Brain microvascular endothelial cell (primary cell): Measurements from ENCODE around the gene C1QA.

ENCODE experiments used
- DNase-seq: peaks from one replicate; pipeline ENCODE4 v3.0.0-alpha.2; 2020
- H3K27ac ChIP-seq: fragments of 250-450 bp; sonication (Bioruptor Pico); 2 replicates; pipeline ENCODE4 v1.5.1; 2020; ENCODE audit warnings: mild to moderate bottlenecking, moderate library complexity
- H3K27me3 ChIP-seq: fragments of 250-450 bp; sonication (Bioruptor Pico); replicated peaks from 2 replicates; pipeline ENCODE4 v1.5.1; 2020; ENCODE audit warnings: mild to moderate bottlenecking
- H3K36me3 ChIP-seq: fragments of 250-450 bp; sonication (Bioruptor Pico); replicated peaks from 2 replicates; pipeline ENCODE4 v1.5.1; 2020; ENCODE audit warnings: mild to moderate bottlenecking
- H3K4me3 ChIP-seq: 2 replicates; pipeline ENCODE4 v1.5.1; 2011; ENCODE audit warnings: low read depth, mild to moderate bottlenecking, control low read depth, low read length, moderate library complexity
- CTCF ChIP-seq: IDR thresholded peaks from 2 replicates; pipeline ENCODE4 v1.5.1; 2011; ENCODE audit warnings: low read depth, mild to moderate bottlenecking, moderate library complexity, low read length, control low read depth, inconsistent platforms; ENCODE audit errors: missing control alignments
- in situ Hi-C: cut with HindIII; loops from 2 replicates; pipeline ENCODE4 v1.10.0; 2017; ENCODE audit warnings: low sequenced_read_pairs, low pct_ligation_motif_present

The C1QA gene

GRCh38 chr1:22592919-22593790 lies 43.3 kb upstream of the C1QA start:
- in situ Hi-C loops = no loop called here
- peaks cover 20% of the 10 kb centered on the region for H3K27me3 ChIP-seq

GRCh38 chr1:22594396-22594795 lies 42.0 kb upstream of the C1QA start:
- no peak overlapping the region for H3K27ac ChIP-seq
- in situ Hi-C loops = no loop called here
- H3K36me3 ChIP-seq = no peaks in the 10 kb centered on the region
- TF ChIP-seq CTCF = no peak
- DNase-seq = no peak
- H3K4me3 ChIP-seq = no peak overlapping the region
- peaks cover 20% of the 10 kb centered on the region for H3K27me3 ChIP-seq

More at GRCh38 chr1:22592919-22593790, 43.3 kb upstream of the C1QA start:
- no peak overlapping the region for H3K4me3 ChIP-seq
- H3K36me3 ChIP-seq = no peaks in the 10 kb centered on the region
- no peak for TF ChIP-seq CTCF
- H3K27ac ChIP-seq = no peak overlapping the region
- no peak for DNase-seq

- no peaks in the 10 kb centered on the region for H3K36me3 ChIP-seq
- H3K4me3 ChIP-seq = no peak overlapping the region
- no peak for TF ChIP-seq CTCF
- DNase-seq = no peak
- peaks cover 20% of the 10 kb centered on the region for H3K27me3 ChIP-seq
- in situ Hi-C loops = no loop called here
- no peak overlapping the region for H3K27ac ChIP-seq
Measured at GRCh38 chr1:22595108-22595507, 41.3 kb upstream of the C1QA start.

GRCh38 chr1:22597301-22597965 lies 39.0 kb upstream of the C1QA start:
- no peak for TF ChIP-seq CTCF
- Histone ChIP-seq H3K36me3 (no peaks in the 10 kb centered on the region), H3K27me3 (peaks cover 13% of the 10 kb centered on the region), H3K4me3 (no peak overlapping the region), H3K27ac (no peak overlapping the region)
- DNase-seq = no peak
- in situ Hi-C loops = no loop called here

- no peaks in the 10 kb centered on the region for H3K36me3 ChIP-seq
- peaks cover 10% of the 10 kb centered on the region for H3K27me3 ChIP-seq
- TF ChIP-seq CTCF = no peak
- in situ Hi-C loops = no loop called here
- H3K4me3 ChIP-seq = no peak overlapping the region
- H3K27ac ChIP-seq = no peak overlapping the region
- DNase-seq = no peak
Measured at GRCh38 chr1:22597996-22598395, 38.4 kb upstream of the C1QA start.
